SK-N-SH treated with all-trans-retinoic acid at 6 μM for 48 hours (cell line): Measurements from ENCODE around the gene KLHDC2.
"Not testable (repeated sequence)": the region's sequence is repeated elsewhere in the genome, so short reads cannot be mapped to it uniquely, and the experiment has no call there.

Experiments used
- ATAC-seq: fragments of 200-7000 bp; cut with Tn5 transposase; 3 replicates; pipeline ENCODE4 v1.9.1; 2020; ENCODE audit warnings: mild to moderate bottlenecking, moderate library complexity
- ARNTL ChIP-seq: fragments of 450-650 bp; formaldehyde crosslinking; IDR thresholded peaks from 2 replicates; pipeline ENCODE4 v1.5.0; 2020; ENCODE audit warnings: low read depth, mild to moderate bottlenecking, moderate library complexity, borderline replicate concordance
- BACH2 ChIP-seq: fragments of 250-450 bp; sonication (Bioruptor Pico); IDR thresholded peaks from 2 replicates; pipeline ENCODE4 v1.9.0; 2021; ENCODE audit warnings: mild to moderate bottlenecking, borderline replicate concordance
- CSDC2 ChIP-seq: fragments of 250-450 bp; sonication (Bioruptor Pico); IDR thresholded peaks from 2 replicates; pipeline ENCODE4 v1.5.0; 2020; ENCODE audit warnings: mild to moderate bottlenecking, moderate library complexity
- ESRRG ChIP-seq: fragments of 250-450 bp; sonication (Bioruptor Pico); IDR thresholded peaks from 2 replicates; pipeline ENCODE4 v1.6.1; 2021; ENCODE audit warnings: mild to moderate bottlenecking
- GLIS3 ChIP-seq: fragments of 250-450 bp; sonication (Bioruptor Pico); IDR thresholded peaks from 2 replicates; pipeline ENCODE4 v1.5.0; 2020; ENCODE audit warnings: mild to moderate bottlenecking, moderate library complexity
- ISL1 ChIP-seq: fragments of 250-450 bp; sonication (Bioruptor Pico); IDR thresholded peaks from 2 replicates; pipeline ENCODE4 v2.1.2; 2022; ENCODE audit warnings: mild to moderate bottlenecking, moderate library complexity
- OSR1 ChIP-seq: fragments of 250-450 bp; sonication (Bioruptor Pico); IDR thresholded peaks from 2 replicates; pipeline ENCODE4 v1.8.0; 2022; ENCODE audit warnings: moderate library complexity, mild to moderate bottlenecking, inconsistent platforms
- PPARA ChIP-seq: fragments of 250-450 bp; sonication (Bioruptor Pico); IDR thresholded peaks from 2 replicates; pipeline ENCODE4 v1.5.0; 2020; ENCODE audit warnings: mild to moderate bottlenecking, borderline replicate concordance
- SNAI2 ChIP-seq: fragments of 250-450 bp; sonication (Bioruptor Pico); IDR thresholded peaks from 2 replicates; pipeline ENCODE4 v1.5.0; 2020; ENCODE audit warnings: mild to moderate bottlenecking, moderate library complexity
- TCF4 ChIP-seq: fragments of 250-450 bp; sonication (Bioruptor Pico); IDR thresholded peaks from 2 replicates; pipeline ENCODE4 v1.8.0; 2021; ENCODE audit warnings: mild to moderate bottlenecking, moderate library complexity, borderline replicate concordance
- TOX ChIP-seq: fragments of 250-450 bp; sonication (Bioruptor Pico); IDR thresholded peaks from 2 replicates; pipeline ENCODE4 v1.8.0; 2021; ENCODE audit warnings: mild to moderate bottlenecking, moderate library complexity, borderline replicate concordance
- ZC3H10 ChIP-seq: fragments of 250-450 bp; sonication (Bioruptor Pico); IDR thresholded peaks from 2 replicates; pipeline ENCODE4 v1.5.1; 2021; ENCODE audit warnings: mild to moderate bottlenecking, moderate library complexity
- ZFP3 ChIP-seq: fragments of 250-450 bp; sonication (Bioruptor Pico); IDR thresholded peaks from 2 replicates; pipeline ENCODE4 v1.5.0; 2020; ENCODE audit warnings: mild to moderate bottlenecking, moderate library complexity
- ZFP30 ChIP-seq: fragments of 450-650 bp; formaldehyde crosslinking; IDR thresholded peaks from 2 replicates; pipeline ENCODE4 v1.5.0; 2022; ENCODE audit warnings: mild to moderate bottlenecking, moderate library complexity
- ZNF565 ChIP-seq: fragments of 450-650 bp; formaldehyde crosslinking; conservative IDR thresholded peaks from 2 replicates; pipeline ENCODE4 v1.5.0; 2020; ENCODE audit warnings: low read depth, mild to moderate bottlenecking, moderate library complexity
- ZNF70 ChIP-seq: fragments of 450-650 bp; formaldehyde crosslinking; IDR thresholded peaks from 2 replicates; pipeline ENCODE4 v1.5.0; 2020; ENCODE audit warnings: mild to moderate bottlenecking, moderate library complexity
- ZNF8 ChIP-seq: fragments of 450-650 bp; formaldehyde crosslinking; IDR thresholded peaks from 2 replicates; pipeline ENCODE4 v1.5.0; 2020; ENCODE audit warnings: mild to moderate bottlenecking, moderate library complexity
- TF ChIP-seq, protein P1 (sequence below): fragments of 250-450 bp; sonication (Bioruptor Pico); IDR thresholded peaks from 2 replicates; pipeline ENCODE4 v1.8.0; 2021; ENCODE audit warnings: low read depth, mild to moderate bottlenecking, moderate library complexity, borderline replicate concordance
- TF ChIP-seq, protein P2 (sequence below): fragments of 250-450 bp; sonication (Bioruptor Pico); IDR thresholded peaks from 2 replicates; pipeline ENCODE4 v1.5.1; 2020; ENCODE audit warnings: low read depth, mild to moderate bottlenecking, moderate library complexity
- TF ChIP-seq, protein P3 (sequence below): fragments of 250-450 bp; sonication (Bioruptor Pico); IDR thresholded peaks from 2 replicates; pipeline ENCODE4 v1.5.0; 2020; ENCODE audit warnings: mild to moderate bottlenecking, moderate library complexity
- TF ChIP-seq, protein P4 (sequence below): fragments of 250-450 bp; sonication (Bioruptor Pico); IDR thresholded peaks from 2 replicates; pipeline ENCODE4 v1.5.1; 2021; ENCODE audit warnings: mild to moderate bottlenecking, moderate library complexity
- TF ChIP-seq, protein P5 (sequence below): fragments of 250-450 bp; sonication (Bioruptor Pico); IDR thresholded peaks from 2 replicates; pipeline ENCODE4 v1.8.0; 2020; ENCODE audit warnings: mild to moderate bottlenecking, moderate library complexity, borderline replicate concordance

Gene KLHDC2

DNA sequence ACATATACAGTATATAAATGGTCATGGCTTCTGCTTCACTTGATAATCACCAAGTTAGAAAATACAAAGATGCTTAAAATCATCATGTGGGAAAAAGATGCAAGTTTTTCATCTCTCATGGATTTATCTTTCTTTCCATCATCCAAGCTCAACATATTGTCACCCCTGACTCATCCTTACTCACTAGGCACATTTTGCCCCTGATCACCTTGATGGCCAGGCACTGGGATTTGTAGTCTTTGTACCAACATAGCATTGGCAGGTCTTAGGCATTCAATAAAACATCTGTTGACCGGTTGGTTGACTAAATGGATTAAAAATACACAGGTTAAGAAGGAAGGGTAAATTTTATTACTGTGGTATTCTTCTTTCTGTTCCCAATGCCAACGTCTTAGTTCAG, 28.1 kb downstream of the KLHDC2 start:
- TF ChIP-seq ZNF565 (CRISPR knock-in tag) = no peak
- no peak for TF ChIP-seq ZC3H10
- TF ChIP-seq, protein P1, sequence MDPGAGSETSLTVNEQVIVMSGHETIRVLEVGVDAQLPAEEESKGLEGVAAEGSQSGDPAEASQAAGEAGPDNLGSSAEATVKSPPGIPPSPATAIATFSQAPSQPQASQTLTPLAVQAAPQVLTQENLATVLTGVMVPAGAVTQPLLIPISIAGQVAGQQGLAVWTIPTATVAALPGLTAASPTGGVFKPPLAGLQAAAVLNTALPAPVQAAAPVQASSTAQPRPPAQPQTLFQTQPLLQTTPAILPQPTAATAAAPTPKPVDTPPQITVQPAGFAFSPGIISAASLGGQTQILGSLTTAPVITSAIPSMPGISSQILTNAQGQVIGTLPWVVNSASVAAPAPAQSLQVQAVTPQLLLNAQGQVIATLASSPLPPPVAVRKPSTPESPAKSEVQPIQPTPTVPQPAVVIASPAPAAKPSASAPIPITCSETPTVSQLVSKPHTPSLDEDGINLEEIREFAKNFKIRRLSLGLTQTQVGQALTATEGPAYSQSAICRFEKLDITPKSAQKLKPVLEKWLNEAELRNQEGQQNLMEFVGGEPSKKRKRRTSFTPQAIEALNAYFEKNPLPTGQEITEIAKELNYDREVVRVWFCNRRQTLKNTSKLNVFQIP = no peak
- no peak for TF ChIP-seq ARNTL (CRISPR knock-in tag)
- no peak for TF ChIP-seq TOX
- TF ChIP-seq SNAI2 (CRISPR knock-in tag) = no peak
- TF ChIP-seq, protein P2, sequence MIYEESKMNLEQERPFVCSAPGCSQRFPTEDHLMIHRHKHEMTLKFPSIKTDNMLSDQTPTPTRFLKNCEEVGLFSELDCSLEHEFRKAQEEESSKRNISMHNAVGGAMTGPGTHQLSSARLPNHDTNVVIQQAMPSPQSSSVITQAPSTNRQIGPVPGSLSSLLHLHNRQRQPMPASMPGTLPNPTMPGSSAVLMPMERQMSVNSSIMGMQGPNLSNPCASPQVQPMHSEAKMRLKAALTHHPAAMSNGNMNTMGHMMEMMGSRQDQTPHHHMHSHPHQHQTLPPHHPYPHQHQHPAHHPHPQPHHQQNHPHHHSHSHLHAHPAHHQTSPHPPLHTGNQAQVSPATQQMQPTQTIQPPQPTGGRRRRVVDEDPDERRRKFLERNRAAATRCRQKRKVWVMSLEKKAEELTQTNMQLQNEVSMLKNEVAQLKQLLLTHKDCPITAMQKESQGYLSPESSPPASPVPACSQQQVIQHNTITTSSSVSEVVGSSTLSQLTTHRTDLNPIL (CRISPR knock-in tag) = no peak
- TF ChIP-seq ZNF8 (CRISPR knock-in tag) = no peak
- no peak for ATAC-seq

DNA sequence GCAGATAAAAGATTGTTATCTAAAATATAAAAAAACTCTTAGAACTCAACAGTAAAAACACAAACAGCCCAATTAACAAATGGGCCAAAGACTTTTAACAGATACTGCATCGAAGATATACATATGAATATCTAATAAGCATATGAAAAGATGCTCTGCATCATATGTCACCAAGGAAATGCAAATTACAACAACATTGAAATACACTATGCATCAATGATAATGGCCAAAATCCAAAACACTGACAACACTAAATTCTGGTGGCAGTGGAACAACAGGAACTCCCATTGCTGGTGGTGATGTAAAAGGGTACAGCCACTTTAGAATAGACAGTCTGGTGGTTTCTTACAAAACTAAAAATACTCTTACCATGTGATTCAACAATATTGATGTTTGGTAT, 40.8 kb downstream of the KLHDC2 start:
- no peak for ATAC-seq
- TF ChIP-seq, protein P3, sequence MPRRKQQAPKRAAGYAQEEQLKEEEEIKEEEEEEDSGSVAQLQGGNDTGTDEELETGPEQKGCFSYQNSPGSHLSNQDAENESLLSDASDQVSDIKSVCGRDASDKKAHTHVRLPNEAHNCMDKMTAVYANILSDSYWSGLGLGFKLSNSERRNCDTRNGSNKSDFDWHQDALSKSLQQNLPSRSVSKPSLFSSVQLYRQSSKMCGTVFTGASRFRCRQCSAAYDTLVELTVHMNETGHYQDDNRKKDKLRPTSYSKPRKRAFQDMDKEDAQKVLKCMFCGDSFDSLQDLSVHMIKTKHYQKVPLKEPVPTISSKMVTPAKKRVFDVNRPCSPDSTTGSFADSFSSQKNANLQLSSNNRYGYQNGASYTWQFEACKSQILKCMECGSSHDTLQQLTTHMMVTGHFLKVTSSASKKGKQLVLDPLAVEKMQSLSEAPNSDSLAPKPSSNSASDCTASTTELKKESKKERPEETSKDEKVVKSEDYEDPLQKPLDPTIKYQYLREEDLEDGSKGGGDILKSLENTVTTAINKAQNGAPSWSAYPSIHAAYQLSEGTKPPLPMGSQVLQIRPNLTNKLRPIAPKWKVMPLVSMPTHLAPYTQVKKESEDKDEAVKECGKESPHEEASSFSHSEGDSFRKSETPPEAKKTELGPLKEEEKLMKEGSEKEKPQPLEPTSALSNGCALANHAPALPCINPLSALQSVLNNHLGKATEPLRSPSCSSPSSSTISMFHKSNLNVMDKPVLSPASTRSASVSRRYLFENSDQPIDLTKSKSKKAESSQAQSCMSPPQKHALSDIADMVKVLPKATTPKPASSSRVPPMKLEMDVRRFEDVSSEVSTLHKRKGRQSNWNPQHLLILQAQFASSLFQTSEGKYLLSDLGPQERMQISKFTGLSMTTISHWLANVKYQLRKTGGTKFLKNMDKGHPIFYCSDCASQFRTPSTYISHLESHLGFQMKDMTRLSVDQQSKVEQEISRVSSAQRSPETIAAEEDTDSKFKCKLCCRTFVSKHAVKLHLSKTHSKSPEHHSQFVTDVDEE (CRISPR knock-in tag) = no peak
- TF ChIP-seq ESRRG (CRISPR knock-in tag) (no peak), PPARA (CRISPR knock-in tag) (no peak), ZFP30 (CRISPR knock-in tag) (no peak), ISL1 (CRISPR knock-in tag) (no peak), ZNF70 (CRISPR knock-in tag) (no peak), BACH2 (CRISPR knock-in tag) (no peak), ZFP3 (CRISPR knock-in tag) (no peak), OSR1 (CRISPR knock-in tag) (no peak), GLIS3 (CRISPR knock-in tag) (no peak), TOX (no peak), CSDC2 (CRISPR knock-in tag) (no peak), TCF4 (CRISPR knock-in tag) (no peak)
- TF ChIP-seq, protein P4, sequence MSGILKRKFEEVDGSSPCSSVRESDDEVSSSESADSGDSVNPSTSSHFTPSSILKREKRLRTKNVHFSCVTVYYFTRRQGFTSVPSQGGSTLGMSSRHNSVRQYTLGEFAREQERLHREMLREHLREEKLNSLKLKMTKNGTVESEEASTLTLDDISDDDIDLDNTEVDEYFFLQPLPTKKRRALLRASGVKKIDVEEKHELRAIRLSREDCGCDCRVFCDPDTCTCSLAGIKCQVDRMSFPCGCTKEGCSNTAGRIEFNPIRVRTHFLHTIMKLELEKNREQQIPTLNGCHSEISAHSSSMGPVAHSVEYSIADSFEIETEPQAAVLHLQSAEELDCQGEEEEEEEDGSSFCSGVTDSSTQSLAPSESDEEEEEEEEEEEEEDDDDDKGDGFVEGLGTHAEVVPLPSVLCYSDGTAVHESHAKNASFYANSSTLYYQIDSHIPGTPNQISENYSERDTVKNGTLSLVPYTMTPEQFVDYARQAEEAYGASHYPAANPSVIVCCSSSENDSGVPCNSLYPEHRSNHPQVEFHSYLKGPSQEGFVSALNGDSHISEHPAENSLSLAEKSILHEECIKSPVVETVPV = no peak

DNA sequence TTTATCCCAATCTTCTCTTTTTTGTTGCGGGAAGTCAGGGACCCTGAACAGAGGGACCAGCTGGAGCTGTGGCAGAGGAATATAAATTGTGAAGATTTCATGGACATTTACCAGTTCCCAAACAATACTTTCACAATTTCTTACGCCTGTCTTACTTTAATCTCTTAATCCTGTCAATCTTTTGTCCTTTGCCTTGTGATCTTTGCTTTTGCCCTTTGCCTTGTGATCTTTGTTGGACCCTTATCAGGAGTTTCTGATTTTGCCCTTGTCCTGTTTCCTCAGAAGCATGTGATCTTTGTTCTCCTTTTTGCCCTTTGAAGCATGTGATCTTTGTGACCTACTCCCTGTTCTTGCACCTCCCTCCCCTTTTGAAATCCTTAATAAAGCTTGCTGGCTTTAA, 48.2 kb downstream of the KLHDC2 start:
- ATAC-seq = not testable (repeated sequence)

DNA sequence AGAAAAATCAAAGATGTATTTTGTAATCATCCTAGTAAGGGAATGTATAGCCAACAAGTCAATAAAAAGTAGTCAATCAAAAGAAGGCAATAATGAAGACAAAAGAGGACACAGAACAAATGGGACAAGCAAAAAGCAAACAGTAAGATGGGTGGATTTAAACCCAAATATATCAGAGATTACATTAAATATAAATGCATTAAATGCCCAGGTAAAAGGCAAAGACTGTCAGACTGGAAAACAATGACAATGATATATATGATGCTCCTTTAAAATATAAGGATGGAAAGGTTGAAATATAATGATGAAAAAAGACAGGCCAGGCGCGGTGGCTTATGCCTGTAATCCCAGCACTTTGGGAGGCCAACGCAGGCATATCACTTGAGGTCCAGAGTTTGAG, 48.9 kb downstream of the KLHDC2 start:
- no peak for ATAC-seq
- no peak for TF ChIP-seq SNAI2 (CRISPR knock-in tag)

DNA sequence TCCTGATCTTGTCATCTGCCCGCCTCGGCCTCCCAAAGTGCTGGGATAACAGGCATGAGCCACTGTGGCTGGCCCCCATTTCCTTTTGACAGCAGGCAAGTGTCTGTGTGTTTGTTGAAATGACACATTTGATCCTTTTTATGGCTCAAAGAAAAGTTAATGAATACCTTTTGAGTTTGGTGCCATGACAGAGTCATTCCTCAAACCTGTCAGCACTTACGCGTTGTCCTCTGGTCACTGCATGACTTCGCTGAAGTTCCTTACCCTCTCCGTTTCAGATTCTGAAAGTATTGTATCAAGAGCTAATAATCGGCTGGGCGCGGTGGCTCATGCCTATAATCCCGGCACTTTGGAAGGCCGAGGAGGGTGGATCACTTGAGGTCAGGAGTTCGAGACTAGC, 52.2 kb downstream of the KLHDC2 start:
- ATAC-seq = no peak
- TF ChIP-seq ZFP30 (CRISPR knock-in tag) = no peak
- TF ChIP-seq TOX = no peak
- no peak for TF ChIP-seq ISL1 (CRISPR knock-in tag)
- TF ChIP-seq, protein P5, sequence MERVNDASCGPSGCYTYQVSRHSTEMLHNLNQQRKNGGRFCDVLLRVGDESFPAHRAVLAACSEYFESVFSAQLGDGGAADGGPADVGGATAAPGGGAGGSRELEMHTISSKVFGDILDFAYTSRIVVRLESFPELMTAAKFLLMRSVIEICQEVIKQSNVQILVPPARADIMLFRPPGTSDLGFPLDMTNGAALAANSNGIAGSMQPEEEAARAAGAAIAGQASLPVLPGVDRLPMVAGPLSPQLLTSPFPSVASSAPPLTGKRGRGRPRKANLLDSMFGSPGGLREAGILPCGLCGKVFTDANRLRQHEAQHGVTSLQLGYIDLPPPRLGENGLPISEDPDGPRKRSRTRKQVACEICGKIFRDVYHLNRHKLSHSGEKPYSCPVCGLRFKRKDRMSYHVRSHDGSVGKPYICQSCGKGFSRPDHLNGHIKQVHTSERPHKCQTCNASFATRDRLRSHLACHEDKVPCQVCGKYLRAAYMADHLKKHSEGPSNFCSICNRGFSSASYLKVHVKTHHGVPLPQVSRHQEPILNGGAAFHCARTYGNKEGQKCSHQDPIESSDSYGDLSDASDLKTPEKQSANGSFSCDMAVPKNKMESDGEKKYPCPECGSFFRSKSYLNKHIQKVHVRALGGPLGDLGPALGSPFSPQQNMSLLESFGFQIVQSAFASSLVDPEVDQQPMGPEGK = no peak
- no peak for TF ChIP-seq ARNTL (CRISPR knock-in tag)
- TF ChIP-seq ZNF565 (CRISPR knock-in tag) = no peak
- TF ChIP-seq CSDC2 (CRISPR knock-in tag) = no peak
- no peak for TF ChIP-seq OSR1 (CRISPR knock-in tag)
- no peak for TF ChIP-seq ZNF70 (CRISPR knock-in tag)
- no peak for TF ChIP-seq ESRRG (CRISPR knock-in tag)
- TF ChIP-seq, protein P3 (CRISPR knock-in tag) = no peak
- TF ChIP-seq, protein P2 (CRISPR knock-in tag) = no peak
- no peak for TF ChIP-seq ZNF8 (CRISPR knock-in tag)
